ENCODE results near the gene MAPT. TPM values are rescaled to one million over a fixed set of nuclear protein-coding genes. Genes with fewer than 3 reads are reported as not detected.

Gene MAPT
- total and polyA plus RNA-seq, 2 of the 13 experiments (the other 11 are each of a cell fraction or from before 2014, with no cell fraction given), result 2.1 to 2.8 TPM

- in situ Hi-C loops (cut with HindIII; ENCODE audit: extremely low pct_ligation_motif_present, low pct_unique_long_range_greater_than_20kb), result no loop called here
- no peak overlapping the region for H2AFZ ChIP-seq (ENCODE audit: low read length)
- ChIA-PET CTCF (ENCODE audit: low intra/inter-chr PET ratio, low total read pairs) (no interaction called here), POLR2A (no interaction called here)
- ATAC-seq, result no peak; the same call in 2 of the 3 replicates
- H4K20me1 ChIP-seq (ENCODE audit: insufficient read depth, low read length), result no peaks in the 10 kb centered on the region
- FAIRE-seq, result no peak
- no peak overlapping the region for H3K27ac ChIP-seq (ENCODE audit: extremely low read length, insufficient read depth, low read length)
- no peak overlapping the region for H3K4me2 ChIP-seq (ENCODE audit: low read depth, low read length)
- TF ChIP-seq KDM5A (IDR thresholded peaks at IDR 0.05; ENCODE audit: borderline replicate concordance, low read length) (no peak), CEBPG (CRISPR knock-in tag; IDR thresholded peaks at IDR 0.05) (no peak), ZNF576 (CRISPR knock-in tag; IDR thresholded peaks at IDR 0.05) (no peak)
- TF ChIP-seq, protein P1, sequence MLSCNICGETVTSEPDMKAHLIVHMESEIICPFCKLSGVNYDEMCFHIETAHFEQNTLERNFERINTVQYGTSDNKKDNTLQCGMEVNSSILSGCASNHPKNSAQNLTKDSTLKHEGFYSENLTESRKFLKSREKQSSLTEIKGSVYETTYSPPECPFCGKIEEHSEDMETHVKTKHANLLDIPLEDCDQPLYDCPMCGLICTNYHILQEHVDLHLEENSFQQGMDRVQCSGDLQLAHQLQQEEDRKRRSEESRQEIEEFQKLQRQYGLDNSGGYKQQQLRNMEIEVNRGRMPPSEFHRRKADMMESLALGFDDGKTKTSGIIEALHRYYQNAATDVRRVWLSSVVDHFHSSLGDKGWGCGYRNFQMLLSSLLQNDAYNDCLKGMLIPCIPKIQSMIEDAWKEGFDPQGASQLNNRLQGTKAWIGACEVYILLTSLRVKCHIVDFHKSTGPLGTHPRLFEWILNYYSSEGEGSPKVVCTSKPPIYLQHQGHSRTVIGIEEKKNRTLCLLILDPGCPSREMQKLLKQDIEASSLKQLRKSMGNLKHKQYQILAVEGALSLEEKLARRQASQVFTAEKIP (CRISPR knock-in tag; IDR thresholded peaks at IDR 0.05; ENCODE audit: borderline replicate concordance), result no peak
- H3K4me1 ChIP-seq (ENCODE audit: insufficient read depth, low read length), result peaks cover 1% of the 10 kb centered on the region; the same call in 1 of the 2 replicates
- H3K9me3 ChIP-seq (ENCODE audit: low read length), result peaks cover 9% of the 10 kb centered on the region
- BruUV-seq (replicated peaks), result no TSS peak
- no peak overlapping the region for H3K4me3 ChIP-seq (replicated peaks in 1 of 3; ENCODE audit: insufficient read depth in 1 of 3, low read depth in 2 of 3, low read length in 3 of 3)
- WGBS (ENCODE audit: low lambda C conversion rate), result 90% methylated on average over 8 of the region's 8 CpGs
- H3K9ac ChIP-seq (ENCODE audit: insufficient read depth, low read depth, low read length), result no peak overlapping the region
- H3K79me2 ChIP-seq (ENCODE audit: insufficient read depth, low read length), result no peaks in the 10 kb centered on the region
- no peak for DNase-seq (ENCODE audit: low spot score)
- no peaks in the 10 kb centered on the region for H3K36me3 ChIP-seq (replicated peaks in 1 of 2; ENCODE audit: control insufficient read depth in 1 of 2, insufficient read depth in 2 of 2, low read length in 2 of 2)
- intact Hi-C loops (cut with micrococcal nuclease; ENCODE audit: unreplicated experiment), result no loop called here
- H3K27me3 ChIP-seq (ENCODE audit: control insufficient read depth in 1 of 2, insufficient read depth in 2 of 2, low read length in 2 of 2), result no peaks in the 10 kb centered on the region
Observed at GRCh38 chr17:45908935-45909334, 14.6 kb downstream of the MAPT start.

DNA sequence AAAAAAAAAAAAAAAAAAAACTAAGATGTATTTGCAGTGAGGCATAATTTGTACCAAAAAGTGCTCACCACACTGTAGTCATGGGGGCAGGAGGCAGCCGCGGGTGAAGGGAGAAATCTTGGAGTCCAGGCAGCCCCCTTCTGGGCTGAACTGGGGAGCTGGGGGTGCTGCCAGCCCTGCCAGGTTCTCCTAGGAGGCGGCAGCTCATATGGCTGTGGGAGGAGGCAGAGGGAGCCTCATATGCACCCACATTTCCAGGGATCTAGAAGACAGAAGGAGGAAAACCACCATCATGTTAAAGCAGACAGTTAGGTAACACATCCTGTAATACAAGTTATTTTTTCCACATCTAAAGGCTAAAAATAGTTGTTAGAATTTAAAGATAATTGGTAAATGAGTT is 16.3 kb downstream of the MAPT start:
- Histone ChIP-seq H3K36me3 (replicated peaks in 1 of 2; ENCODE audit: control insufficient read depth in 1 of 2, insufficient read depth in 2 of 2, low read length in 2 of 2) (no peaks in the 10 kb centered on the region), H4K20me1 (ENCODE audit: insufficient read depth, low read length) (no peaks in the 10 kb centered on the region), H3K27ac (ENCODE audit: extremely low read length, insufficient read depth, low read length) (no peak overlapping the region), H3K27me3 (ENCODE audit: control insufficient read depth in 1 of 2, insufficient read depth in 2 of 2, low read length in 2 of 2) (no peaks in the 10 kb centered on the region), H3K4me2 (ENCODE audit: low read depth, low read length) (no peak overlapping the region), H3K4me1 (ENCODE audit: insufficient read depth, low read length) (peaks cover 10% of the 10 kb centered on the region; the same call in 1 of the 2 replicates), H3K9me3 (ENCODE audit: low read length) (peaks cover 9% of the 10 kb centered on the region), H3K9ac (ENCODE audit: insufficient read depth, low read depth, low read length) (no peak overlapping the region), H2AFZ (ENCODE audit: low read length) (no peak overlapping the region), H3K4me3 (replicated peaks in 1 of 3; ENCODE audit: insufficient read depth in 1 of 3, low read depth in 2 of 3, low read length in 3 of 3) (no peak overlapping the region), H3K79me2 (ENCODE audit: insufficient read depth, low read length) (no peaks in the 10 kb centered on the region)
- BruUV-seq (replicated peaks), result no TSS peak
- FAIRE-seq (no peak), ATAC-seq (no peak), DNase-seq (ENCODE audit: low spot score) (no peak)
- POLR2A ChIA-PET, result no interaction called here
- WGBS (ENCODE audit: low lambda C conversion rate), result 91% methylated on average over 3 of the region's 3 CpGs
- TF ChIP-seq, protein P2, sequence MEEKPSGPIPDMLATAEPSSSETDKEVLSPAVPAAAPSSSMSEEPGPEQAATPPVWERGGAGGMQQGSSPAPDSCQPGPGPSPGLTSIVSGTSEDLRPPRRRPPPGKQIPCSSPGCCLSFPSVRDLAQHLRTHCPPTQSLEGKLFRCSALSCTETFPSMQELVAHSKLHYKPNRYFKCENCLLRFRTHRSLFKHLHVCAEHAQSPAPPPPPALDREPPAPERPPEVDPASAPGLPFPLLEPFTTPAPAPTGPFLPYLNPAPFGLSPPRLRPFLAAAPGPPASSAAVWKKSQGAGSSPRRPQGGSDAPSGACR (CRISPR knock-in tag; IDR thresholded peaks at IDR 0.05), result no peak
- TF ChIP-seq PAF1 (CRISPR knock-in tag; IDR thresholded peaks at IDR 0.05), result no peak
- no peak for TF ChIP-seq MTF1 (CRISPR knock-in tag; IDR thresholded peaks at IDR 0.05)
- TF ChIP-seq NR2F2 (IDR thresholded peaks at IDR 0.05; ENCODE audit: borderline replicate concordance, low read depth), result no peak
- intact Hi-C loops (cut with micrococcal nuclease; ENCODE audit: unreplicated experiment), result no loop called here
- in situ Hi-C loops (cut with HindIII; ENCODE audit: extremely low pct_ligation_motif_present, low pct_unique_long_range_greater_than_20kb), result no loop called here
- CTCF ChIA-PET (ENCODE audit: low intra/inter-chr PET ratio, low total read pairs), result no interaction called here

All from HepG2 (cell line).